ENCODE measurements around the gene PAX5. TPM values are rescaled to one million over a fixed set of nuclear protein-coding genes. Genes with fewer than 3 reads are reported as not detected.
"Not testable (repeated sequence)": the region's sequence is repeated elsewhere in the genome, so short reads cannot be mapped to it uniquely, and the experiment has no call there.

Gene PAX5
- 0.07 TPM for polyA plus RNA-seq (ENCODE audit: insufficient read length)
- long read RNA-seq, donor 1, result 0 reads
- long read RNA-seq, donor 2, result 0 reads
- long read RNA-seq, donor 3, result 0 reads
- long read RNA-seq, donor 4, result 0 reads
- long read RNA-seq, donor 5, result 0 reads
- long read RNA-seq, donor 6, result 0 reads
- long read RNA-seq, donor 7, result 0 reads
- long read RNA-seq, donor 8, result 0 reads

GRCh38 chr9:37033682-37034304 is at the start of gene PAX5:
Gene PAX5, minus strand, starts transcription at chr9:37034268. Its CDS starts 237 bp downstream, at chr9:37034031.
- no peak for DNase-seq

GRCh38 chr9:37083654-37084053 is 49.6 kb upstream of the PAX5 start:
- DNase-seq, result no peak

DNA sequence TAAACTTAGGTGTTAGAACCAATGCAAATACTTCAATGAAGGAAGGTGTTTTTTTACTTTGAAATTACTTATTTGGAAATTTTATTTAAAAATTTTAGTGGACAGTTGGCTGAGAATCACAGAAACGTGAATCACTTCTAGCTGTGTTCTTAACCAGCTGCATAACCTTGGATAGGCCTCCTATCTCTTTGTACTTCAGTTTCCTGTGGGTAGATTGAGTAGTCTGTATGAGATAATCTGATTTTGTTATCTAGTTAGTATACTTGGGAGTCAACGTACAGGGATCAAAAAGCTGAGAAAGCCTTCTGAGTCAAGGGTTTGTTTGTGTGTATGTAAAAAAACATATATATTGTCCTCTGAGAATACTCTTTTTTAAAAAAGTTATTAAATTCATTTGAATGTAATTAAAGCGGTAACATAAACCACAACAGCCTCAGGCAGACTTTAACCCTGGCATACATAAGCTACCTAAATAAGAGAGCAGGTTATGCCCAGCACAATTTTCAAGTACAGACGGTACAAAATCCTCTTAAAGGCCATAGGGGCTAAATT is 48.2 kb upstream of the PAX5 start:
- DNase-seq, result no peak

DNA sequence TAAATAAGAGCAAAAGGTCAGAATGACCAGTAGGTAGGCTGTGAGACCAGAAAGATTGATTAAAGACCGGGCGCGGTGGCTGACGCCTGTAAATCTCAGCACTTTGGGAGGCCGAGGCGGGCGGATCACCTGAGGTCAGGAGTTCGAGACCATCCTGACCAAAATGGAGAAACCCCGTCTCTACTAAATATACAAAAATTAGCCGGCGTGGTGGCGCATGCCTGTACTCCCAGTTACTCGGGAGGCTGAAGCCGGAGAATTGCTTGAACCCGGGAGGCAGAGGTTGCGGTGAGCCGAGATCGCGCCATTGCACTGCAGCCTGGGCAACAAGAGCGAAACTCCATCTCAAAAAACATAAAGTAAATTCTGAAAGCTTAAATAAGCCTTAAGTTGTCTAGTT is 47.4 kb upstream of the PAX5 start:
- not testable (repeated sequence) for DNase-seq

GRCh38 chr9:37080165-37080628 is 46.1 kb upstream of the PAX5 start:
- peak; percentile 21 for DNase-seq

- DNase-seq, result peak; percentile 92
Measured at GRCh38 chr9:37079370-37080164, 45.5 kb upstream of the PAX5 start.

DNA sequence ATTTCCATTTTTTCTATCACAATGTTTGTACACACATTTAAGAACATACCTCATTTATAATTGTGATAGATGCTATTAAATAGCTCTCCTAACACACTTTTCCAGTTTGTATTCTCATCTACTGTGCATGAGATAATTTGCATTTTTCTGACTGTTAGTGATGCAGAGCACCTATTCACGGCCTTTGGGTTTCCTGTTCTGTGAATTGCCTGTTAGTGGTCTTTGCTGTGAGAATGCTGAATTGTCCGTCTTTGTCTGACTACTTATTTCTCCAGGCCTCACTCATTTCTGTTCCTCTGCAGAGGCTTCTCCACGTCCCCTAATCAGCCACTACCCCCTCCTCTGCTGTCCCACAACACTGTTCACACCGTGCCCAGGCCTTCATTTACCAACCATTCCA is 40.7 kb upstream of the PAX5 start:
- DNase-seq, result not testable (repeated sequence)

DNA sequence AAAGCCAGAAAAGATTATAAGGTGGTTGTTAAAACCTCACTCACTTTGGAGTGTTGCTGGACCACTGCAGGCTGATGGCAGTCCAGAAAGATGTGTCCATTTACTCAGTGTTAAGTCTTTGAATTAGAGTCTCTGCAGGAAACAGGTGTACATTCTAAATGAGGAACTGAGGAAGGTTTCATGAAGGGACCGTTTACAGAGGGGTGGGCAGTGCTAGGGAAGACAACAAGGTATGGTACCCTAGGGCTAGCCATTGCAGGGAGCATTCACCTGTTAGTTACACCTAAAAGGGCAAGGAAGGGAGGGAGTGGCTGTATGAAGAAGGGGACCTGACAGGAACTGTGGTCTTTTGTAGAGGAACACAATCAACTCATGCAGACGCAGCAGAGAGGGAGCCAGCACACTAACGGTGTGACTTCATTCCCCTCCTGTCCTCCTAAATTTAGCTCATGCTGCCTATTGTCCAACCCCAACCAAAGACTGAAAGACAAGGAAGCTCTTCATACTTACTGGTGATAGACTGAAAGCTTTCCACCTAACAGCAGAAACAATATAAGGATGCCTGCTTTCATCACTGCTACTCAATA is 32.2 kb upstream of the PAX5 start:
- DNase-seq, result no peak

GRCh38 chr9:37062336-37062735 is 28.3 kb upstream of the PAX5 start:
- no peak for DNase-seq

- DNase-seq, result no peak
Measured at GRCh38 chr9:37061768-37062167, 27.7 kb upstream of the PAX5 start.

GRCh38 chr9:37060833-37061232 is 26.8 kb upstream of the PAX5 start:
- DNase-seq, result no peak

- DNase-seq, result no peak
Measured at GRCh38 chr9:37056046-37056920, 22.2 kb upstream of the PAX5 start.

DNA sequence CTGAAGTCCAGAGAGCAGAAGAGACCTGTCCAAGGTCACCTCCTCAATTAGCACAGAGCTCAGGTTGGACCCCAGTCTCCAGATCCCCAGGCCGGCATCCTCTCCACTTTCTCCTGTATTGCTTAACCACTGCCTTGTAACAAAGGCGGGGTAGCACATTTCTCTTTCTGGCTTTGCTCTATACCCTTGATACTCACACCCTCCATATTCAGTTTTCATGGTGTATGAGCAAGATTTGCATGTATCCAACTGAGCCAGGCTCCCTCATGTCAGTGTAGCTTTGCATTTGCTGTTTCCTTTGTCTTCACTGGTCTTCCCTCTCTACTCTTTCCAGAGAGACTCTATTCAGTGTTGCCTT is 20.3 kb upstream of the PAX5 start:
- not testable (repeated sequence) for DNase-seq

DNA sequence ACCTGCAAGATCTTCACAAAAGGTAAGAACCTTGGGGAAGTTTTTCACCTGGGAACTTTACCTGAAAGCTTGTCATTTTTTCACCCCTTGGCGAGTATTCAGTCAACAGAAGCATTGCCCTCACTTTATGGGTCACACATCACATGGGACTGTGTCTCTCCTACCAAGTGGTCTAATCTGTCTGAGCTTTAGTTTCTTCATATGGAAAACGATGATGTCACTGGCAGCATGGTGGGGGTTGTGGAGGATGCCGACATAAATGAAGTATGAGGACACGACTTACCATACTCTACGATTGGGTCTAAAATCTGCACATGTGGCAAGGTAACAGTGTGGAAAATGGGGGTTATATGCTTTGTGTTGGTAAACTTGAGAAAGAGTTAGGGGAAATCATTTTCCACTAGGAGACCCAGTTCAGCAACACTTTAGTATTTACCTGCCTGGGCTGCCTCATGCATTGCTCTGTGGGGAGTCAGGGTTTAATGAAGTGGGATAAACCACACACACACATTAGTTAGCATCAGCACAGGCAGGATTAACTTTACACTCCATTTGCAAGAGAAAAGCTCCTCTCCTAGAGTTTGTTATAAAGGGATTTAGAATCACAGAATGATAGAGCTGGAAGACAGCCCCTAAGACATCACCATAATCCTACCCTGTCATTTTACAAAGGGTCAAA is 19.8 kb upstream of the PAX5 start:
- DNase-seq, result no peak

DNA sequence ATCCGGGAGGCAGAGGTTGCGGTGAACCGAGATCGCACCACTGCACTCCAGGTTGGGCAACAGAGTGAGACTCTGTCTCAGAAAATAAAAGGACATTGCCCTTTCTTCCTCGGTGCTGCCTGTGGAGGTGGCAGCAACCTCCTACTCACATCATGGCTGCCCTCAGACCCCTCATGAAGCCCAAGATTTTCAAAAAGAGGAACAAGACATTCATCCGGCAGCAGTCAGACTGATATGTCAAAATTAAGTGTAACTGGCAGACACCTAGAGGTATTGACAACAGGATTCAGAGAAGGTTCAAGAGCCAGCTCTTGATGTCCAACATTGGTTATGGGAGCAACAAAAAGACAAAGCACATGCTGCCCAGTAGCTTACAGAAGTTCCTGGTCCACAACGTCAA is 12.6 kb upstream of the PAX5 start:
- no peak for DNase-seq

GRCh38 chr9:37042421-37042820 is 8.4 kb upstream of the PAX5 start:
- no peak for DNase-seq

DNA sequence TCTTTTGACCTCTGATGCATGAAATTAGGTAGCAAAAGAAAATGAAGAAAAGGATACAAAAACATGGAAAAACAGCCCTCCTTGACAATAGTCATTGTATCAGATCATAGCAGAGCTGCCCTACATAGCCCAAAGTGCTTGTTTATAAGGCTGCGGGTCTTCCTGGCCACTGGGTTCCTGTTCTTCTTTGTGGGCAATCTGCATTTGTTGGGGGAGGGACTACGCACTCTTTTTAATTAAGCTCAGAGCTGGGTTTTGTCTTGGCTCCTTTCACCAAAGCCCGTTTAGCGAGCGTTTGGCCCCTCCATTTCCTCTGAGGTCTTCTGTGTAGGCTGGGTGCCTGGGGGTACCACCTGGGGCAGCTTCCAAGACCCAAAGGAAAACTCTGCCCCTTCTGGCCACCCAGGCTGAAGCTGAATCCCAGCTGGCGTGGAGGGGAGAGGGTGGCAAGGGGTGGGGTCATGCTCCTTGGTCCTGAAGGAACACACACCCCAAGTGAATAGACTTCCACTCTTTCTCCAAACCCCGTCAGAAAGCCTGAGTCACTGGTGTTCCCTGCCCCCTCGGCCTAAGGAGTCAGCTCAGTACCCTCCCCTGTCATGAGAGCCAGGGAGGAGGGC is 6.5 kb upstream of the PAX5 start:
- DNase-seq, result no peak

GRCh38 chr9:37038943-37039464 is 4.9 kb upstream of the PAX5 start:
- DNase-seq, result no peak

GRCh38 chr9:37038302-37038942 is 4.4 kb upstream of the PAX5 start:
- no peak for DNase-seq
